Kidney (tissue), 14 donors: ENCODE measurements around the gene TMEM121. TPM values are rescaled to one million over a fixed set of nuclear protein-coding genes. Genes with fewer than 3 reads are reported as not detected.
A peak's percentile ranks its signal among the peaks of the same experiment; 100 is the strongest.

Experiments
- DNase-seq, 5 donors: peaks; one replicate each; pipeline ENCODE4 v3.0.0-alpha.2; 2013 to 2020
- FAIRE-seq: peaks from 2 replicates; lab custom pipeline; 2012; peaks lifted over from hg19 to GRCh38; lab: Jason Lieb, UNC
- H3K27ac ChIP-seq, 2 donors: one replicate each; pipeline ENCODE4 v1.7.0; 2013; ENCODE audit warnings: low read depth in 2 of 2, low read length in 2 of 2, inconsistent platforms in 1 of 2
- H3K27me3 ChIP-seq: one replicate; pipeline ENCODE4 v1.7.1; 2013; ENCODE audit warnings: low read length, inconsistent platforms; ENCODE audit not compliant: control insufficient read depth, insufficient read depth
- H3K36me3 ChIP-seq, 3 donors: one replicate each; pipeline versions ENCODE4 v1.7.0 to v1.7.1; 2013; ENCODE audit warnings: low read length in 3 of 3, control low read depth in 1 of 3, inconsistent platforms in 1 of 3; ENCODE audit not compliant: insufficient read depth in 3 of 3, control insufficient read depth in 2 of 3
- H3K4me1 ChIP-seq, 3 donors: one replicate each; pipeline versions ENCODE4 v1.7.0 to v1.7.1; 2013; ENCODE audit warnings: low read length in 3 of 3, inconsistent platforms in 1 of 3, low read depth in 1 of 3; ENCODE audit not compliant: control insufficient read depth in 2 of 3, insufficient read depth in 2 of 3
- H3K4me3 ChIP-seq, 3 donors: one replicate each; pipeline versions ENCODE4 v1.7.0 to v1.8.1; 2013; ENCODE audit warnings: low read length in 3 of 3, control low read depth in 1 of 3, inconsistent platforms in 1 of 3
- H3K9ac ChIP-seq, 3 donors: one replicate each; pipeline versions ENCODE4 v1.7.0 to v1.7.1; 2013; ENCODE audit warnings: low read length in 3 of 3, control low read depth in 1 of 3, inconsistent platforms in 1 of 3
- H3K9me3 ChIP-seq, 3 donors: one replicate each; pipeline versions ENCODE4 v1.7.0 to v1.7.1; 2013; ENCODE audit warnings: low read length in 3 of 3, control low read depth in 1 of 3, inconsistent platforms in 1 of 3; ENCODE audit not compliant: control insufficient read depth in 2 of 3, insufficient read depth in 1 of 3
- CTCF ChIP-seq: IDR thresholded peaks from 3 replicates; pipeline ENCODE4 v1.5.1; 2012; ENCODE audit warnings: mild to moderate bottlenecking, moderate library complexity, borderline replicate concordance; ENCODE audit not compliant: insufficient read depth; ENCODE audit errors: extremely low read depth
- intact Hi-C: fragments of 100-400 bp; cut with DNase I; formaldehyde crosslinking; loops from one replicate; pipeline ENCODE4 v1.11.1; 2022
- polyA plus RNA-seq: library from polyadenylated mRNA; stranded (reverse); fragments of 350-450 nt; fragmentation: Illumina TruSeq; extraction: RNeasy Lipid Tissue Mini Kit (QIAGEN cat#74804); gene quantifications from one replicate; pipeline ENCODE4 v1.2.3, GENCODE V29; 2014; ENCODE audit warnings: low read depth, low replicate concordance; ENCODE audit not compliant: insufficient read depth
- total RNA-seq: library from RNA; stranded (reverse); fragmentation: NEBNext Ultra II Directional; extraction: Animal tissue kit (Norgen Biotek cat#: 25700); gene quantifications from one replicate; pipeline ENCODE4 v1.2.1, GENCODE V29; 2021
- donor health status: control.
- donor health status: control.
- donor health status: control.
- donor health status: control.
- donor health status: control.
- donor health status: DM: yes; HTN: yes; CAD: no.
- donor health status: Normal renal cell carcinoma (clear cell type).

The TMEM121 gene
- total and polyA plus RNA-seq, 2 donors from 2014 or later: 3.1 to 4.1 TPM

GRCh38 chr14:105505101-105505500, 21.3 kb upstream of the TMEM121 start:
- Histone ChIP-seq H3K4me1 (peaks cover 0 to 2% (median 0%) of the 10 kb centered on the region in 3 donors), H3K4me3 (no peak overlapping the region), H3K36me3 (no peaks in the 10 kb centered on the region), H3K9me3 (no peaks in the 10 kb centered on the region), H3K27me3 (no peaks in the 10 kb centered on the region), H3K9ac (no peak overlapping the region), H3K27ac (no peak overlapping the region)
- FAIRE-seq: no peak
- DNase-seq: peak in 2 of 5 donors; percentile 46 to 68
- intact Hi-C loops: no loop called here
- TF ChIP-seq CTCF: no peak

- no peaks in the 10 kb centered on the region for H3K9me3 ChIP-seq
- DNase-seq (peak in 3 of 5 donors; percentile 9 to 52 (median 34)), FAIRE-seq (no peak)
- no peak overlapping the region for H3K27ac ChIP-seq
- H3K4me1 ChIP-seq: peaks cover 0 to 2% (median 0%) of the 10 kb centered on the region in 3 donors
- peaks cover 2% of the 10 kb centered on the region for H3K27me3 ChIP-seq
- H3K4me3 ChIP-seq: no peak overlapping the region
- no peak overlapping the region for H3K9ac ChIP-seq
- no peaks in the 10 kb centered on the region for H3K36me3 ChIP-seq
- intact Hi-C loops: no loop called here
- no peak for TF ChIP-seq CTCF
Measured at GRCh38 chr14:105507247-105507646, 19.1 kb upstream of the TMEM121 start.

- Histone ChIP-seq H3K4me3 (no peak overlapping the region), H3K4me1 (peaks cover 0 to 2% (median 0%) of the 10 kb centered on the region in 3 donors), H3K27ac (peak overlapping the region in 1 of 2 donors; percentile 32), H3K36me3 (no peaks in the 10 kb centered on the region), H3K9ac (no peak overlapping the region), H3K9me3 (no peaks in the 10 kb centered on the region), H3K27me3 (peaks cover 2% of the 10 kb centered on the region)
- intact Hi-C loops: no loop called here
- DNase-seq (peak in 2 of 5 donors; percentile 40 to 55), FAIRE-seq (no peak)
- TF ChIP-seq CTCF: no peak
Measured at GRCh38 chr14:105508069-105508468, 18.3 kb upstream of the TMEM121 start.

- no peak overlapping the region for H3K9ac ChIP-seq
- intact Hi-C loops: no loop called here
- no peak overlapping the region for H3K27ac ChIP-seq
- FAIRE-seq (no peak), DNase-seq (peak in 2 of 5 donors; percentile 16 to 45)
- no peaks in the 10 kb centered on the region for H3K9me3 ChIP-seq
- H3K27me3 ChIP-seq: peaks cover 2% of the 10 kb centered on the region
- TF ChIP-seq CTCF: no peak
- no peaks in the 10 kb centered on the region for H3K36me3 ChIP-seq
- H3K4me3 ChIP-seq: no peak overlapping the region
- H3K4me1 ChIP-seq: peaks cover 0 to 2% (median 0%) of the 10 kb centered on the region in 3 donors
Measured at GRCh38 chr14:105508601-105509000, 17.8 kb upstream of the TMEM121 start.
